Keratinocyte (primary cell): ENCODE measurements around the gene SLF2. TPM values are rescaled to one million over a fixed set of nuclear protein-coding genes. Genes with fewer than 3 reads are reported as not detected.

Experiments used
- DNase-seq: peaks from one replicate; pipeline ENCODE4 v3.0.0-alpha.2; 2011; ENCODE audit warnings: low read depth, missing footprints, low spot score
- FAIRE-seq: peaks from 2 replicates; lab custom pipeline; 2011; peaks lifted over from hg19 to GRCh38; lab: Jason Lieb, UNC
- H2AFZ ChIP-seq: 2 replicates; pipeline ENCODE4 v1.6.0; 2012; ENCODE audit warnings: low read length, control low read depth, inconsistent platforms; ENCODE audit not compliant: control insufficient read depth
- H3K27ac ChIP-seq: 2 replicates; pipeline ENCODE4 v1.5.1; 2011; ENCODE audit warnings: low read length; ENCODE audit not compliant: control insufficient read depth, insufficient read depth
- H3K27me3 ChIP-seq: 3 replicates; pipeline ENCODE4 v1.6.0; 2011; ENCODE audit warnings: low read length; ENCODE audit not compliant: control insufficient read depth, insufficient read depth; ENCODE audit errors: extremely low read depth
- H3K36me3 ChIP-seq, 2 experiments: 2 replicates in 1 of 2; 3 replicates in 1 of 2; pipeline ENCODE4 v1.5.1; 2011; ENCODE audit warnings: low read length in 2 of 2, mild to moderate bottlenecking in 1 of 2; ENCODE audit not compliant: control insufficient read depth in 2 of 2, insufficient read depth in 2 of 2; ENCODE audit errors: extremely low read depth in 1 of 2
- H3K4me1 ChIP-seq: 3 replicates; pipeline ENCODE4 v1.5.1; 2011; ENCODE audit warnings: low read length; ENCODE audit not compliant: control insufficient read depth, insufficient read depth; ENCODE audit errors: extremely low read depth
- H3K4me2 ChIP-seq: 3 replicates; pipeline ENCODE4 v1.6.0; 2011; ENCODE audit warnings: low read depth, low read length; ENCODE audit not compliant: control insufficient read depth, insufficient read depth; ENCODE audit errors: extremely low read depth
- H3K4me3 ChIP-seq, 3 experiments: fragments of 200-600 bp in 1 of 3; sonication (generic) in 1 of 3; 2 replicates in 2 of 3; 3 replicates in 1 of 3; pipeline ENCODE4 v1.5.1; 2011 to 2016; ENCODE audit warnings: low read length in 3 of 3, mild to moderate bottlenecking in 3 of 3, control low read depth in 2 of 3, inconsistent platforms in 1 of 3, low read depth in 1 of 3, mixed read lengths in 1 of 3, mixed run types in 1 of 3, moderate library complexity in 1 of 3; ENCODE audit not compliant: control insufficient read depth in 2 of 3, insufficient read depth in 2 of 3; ENCODE audit errors: extremely low read depth in 1 of 3
- H3K79me2 ChIP-seq: 2 replicates; pipeline ENCODE4 v1.6.0; 2012; ENCODE audit warnings: low read length; ENCODE audit not compliant: control insufficient read depth, insufficient read depth
- H3K9ac ChIP-seq: 3 replicates; pipeline ENCODE4 v1.6.0; 2011; ENCODE audit warnings: low read length; ENCODE audit not compliant: control insufficient read depth, insufficient read depth; ENCODE audit errors: extremely low read depth
- H3K9me1 ChIP-seq: 3 replicates; pipeline ENCODE4 v1.6.0; 2011; ENCODE audit warnings: low read length; ENCODE audit not compliant: control insufficient read depth, insufficient read depth; ENCODE audit errors: extremely low read depth
- H3K9me3 ChIP-seq: 2 replicates; pipeline ENCODE4 v1.5.1; 2012; ENCODE audit warnings: low read depth, low read length; ENCODE audit not compliant: control insufficient read depth
- H4K20me1 ChIP-seq: 3 replicates; pipeline ENCODE4 v1.6.0; 2011; ENCODE audit warnings: low read length; ENCODE audit not compliant: control insufficient read depth, insufficient read depth; ENCODE audit errors: extremely low read depth
- CTCF ChIP-seq, 3 experiments: IDR thresholded peaks in 1 of 3; conservative IDR thresholded peaks in 1 of 3; optimal IDR thresholded peaks in 1 of 3; 2 replicates in 2 of 3; 3 replicates in 1 of 3; pipeline versions ENCODE3 to v1.5.1; 2011; ENCODE audit warnings: low read length in 3 of 3, mild to moderate bottlenecking in 3 of 3, moderate library complexity in 2 of 3, control low read depth in 1 of 3, inconsistent platforms in 1 of 3; ENCODE audit not compliant: insufficient read depth in 2 of 3; ENCODE audit errors: extremely low read depth in 1 of 3
- EZH2 ChIP-seq: IDR thresholded peaks from one replicate; pipeline ENCODE4 v1.6.1; 2012; ENCODE audit warnings: inconsistent platforms, mild to moderate bottlenecking, low read length, moderate library complexity
- dilution Hi-C: fragments of 300-500 bp; cut with MboI; formaldehyde crosslinking; loops from one replicate; pipeline ENCODE4 v1.7.0; 2020; ENCODE audit warnings: low sequenced_read_pairs; ENCODE audit not compliant: extremely low pct_ligation_motif_present
- polyA plus RNA-seq, 5 experiments: library from polyadenylated mRNA; depleted of rRNA in 3 of 5; stranded (reverse) in 3 of 5; stranded (forward) in 1 of 5; unstranded in 1 of 5; fragments of >200 nt; gene quantifications; 1 replicate in 1 of 5; 2 replicates in 3 of 5; 3 replicates in 1 of 5; pipeline versions ENCODE4 v1.2.1 to v1.2.3, GENCODE V29; 2011 to 2012; ENCODE audit warnings: missing spikeins in 2 of 5, low read depth in 1 of 5, low replicate concordance in 1 of 5

The SLF2 gene
- polyA plus RNA-seq, 1 donor (not counting 4 experiments of a cell fraction or from before 2014, with no cell fraction given), result 7.1 TPM

GRCh38 chr10:100864036-100864885 is 48.5 kb upstream of the SLF2 start:
- TF ChIP-seq CTCF (optimal IDR thresholded peaks at IDR 0.05 in 1 of 3, IDR thresholded peaks at IDR 0.05 in 1 of 3, conservative IDR thresholded peaks at IDR 0.05 in 1 of 3; ENCODE audit: extremely low read depth in 1 of 3, insufficient read depth in 2 of 3, low read length in 3 of 3) (no peak), EZH2 (no peak)
- Histone ChIP-seq H3K9me1 (no peaks in the 10 kb centered on the region), H2AFZ (no peak overlapping the region), H3K36me3 (no peaks in the 10 kb centered on the region), H3K27ac (no peak overlapping the region), H3K4me3 (no peak overlapping the region), H4K20me1 (peaks cover 2% of the 10 kb centered on the region), H3K4me1 (no peaks in the 10 kb centered on the region), H3K9me3 (no peaks in the 10 kb centered on the region), H3K79me2 (no peaks in the 10 kb centered on the region), H3K4me2 (no peak overlapping the region), H3K9ac (no peak overlapping the region), H3K27me3 (peaks cover 45% of the 10 kb centered on the region)
- DNase-seq (no peak), FAIRE-seq (no peak)
- dilution Hi-C loops, result no loop called here

- H3K27me3 ChIP-seq, result peaks cover 48% of the 10 kb centered on the region
- H4K20me1 ChIP-seq, result peaks cover 3% of the 10 kb centered on the region
- H3K9me3 ChIP-seq, result no peaks in the 10 kb centered on the region
- TF ChIP-seq CTCF (optimal IDR thresholded peaks at IDR 0.05 in 1 of 3, IDR thresholded peaks at IDR 0.05 in 1 of 3, conservative IDR thresholded peaks at IDR 0.05 in 1 of 3; ENCODE audit: extremely low read depth in 1 of 3, insufficient read depth in 2 of 3, low read length in 3 of 3) (no peak), EZH2 (no peak)
- H3K27ac ChIP-seq, result no peak overlapping the region
- H3K79me2 ChIP-seq, result no peaks in the 10 kb centered on the region
- no peak overlapping the region for H3K9ac ChIP-seq
- dilution Hi-C loops, result no loop called here
- no peaks in the 10 kb centered on the region for H3K9me1 ChIP-seq
- H3K4me3 ChIP-seq, result no peak overlapping the region
- no peaks in the 10 kb centered on the region for H3K4me1 ChIP-seq
- no peak for FAIRE-seq
- H2AFZ ChIP-seq, result no peak overlapping the region
- H3K4me2 ChIP-seq, result no peak overlapping the region
- H3K36me3 ChIP-seq, result no peaks in the 10 kb centered on the region
- no peak for DNase-seq
Observed at GRCh38 chr10:100864978-100865377, 47.8 kb upstream of the SLF2 start.
